HCT116 (cell line): Measurements from ENCODE around the gene RAD51C. TPM values are rescaled to one million over a fixed set of nuclear protein-coding genes. Genes with fewer than 3 reads are reported as not detected.

Experiments
- ATAC-seq: fragments of 200-7000 bp; cut with Tn5 transposase; 2 replicates; pipeline ENCODE4 v1.9.1; 2020; ENCODE audit warnings: mild to moderate bottlenecking, moderate library complexity
- BruUV-seq: library from RNA; stranded (reverse); fragments of 400-500 nt; replicated peaks from 2 replicates; lab custom pipeline; 2021; lab: Mats Ljungman, UMichigan
- CTCF ChIA-PET: fragments of 300-600 bp; sonication (Branson Sonifier 250); formaldehyde crosslinking; loops from one replicate; lab custom pipeline; 2021; ENCODE audit warnings: antibody characterized with exemption; lab: Charles Lee
- POLR2A ChIA-PET: fragments of 300-600, 350-600 bp; sonication (Branson Sonifier 250); formaldehyde crosslinking; loops from one replicate; lab custom pipeline; 2021; ENCODE audit warnings: antibody characterized with exemption; lab: Charles Lee
- RAD21 ChIA-PET, 2 experiments: fragments of 300-600 bp; sonication (Branson Sonifier 250); formaldehyde crosslinking; loops; one replicate each; lab custom pipeline; 2023; ENCODE audit warnings: low total read pairs in 2 of 2; ENCODE audit not compliant: uncharacterized antibody in 2 of 2, unreplicated experiment in 2 of 2, low non-redundant PET in 1 of 2; lab: Charles Lee
- DNase-seq: peaks from one replicate; pipeline ENCODE4 v3.0.0-alpha.2; 2010; ENCODE audit warnings: low read depth, low spot score
- H2AFZ ChIP-seq: fragments of 200-600 bp; shearing (Covaris generic), sonication (generic); 2 replicates; pipeline ENCODE4 v1.6.1; 2017; ENCODE audit warnings: low read depth, mixed run types, mixed read lengths, antibody characterized with exemption, low read length; ENCODE audit not compliant: poor library complexity, severe bottlenecking
- H3K27ac ChIP-seq: 2 replicates; pipeline ENCODE4 v1.5.1; 2012; ENCODE audit warnings: low read depth, low read length
- H3K27me3 ChIP-seq: fragments of 200-600 bp; sonication (generic); 2 replicates; pipeline ENCODE4 v1.6.1; 2016; ENCODE audit warnings: mixed run types, low read length, mixed read lengths; ENCODE audit not compliant: insufficient read depth
- H3K36me3 ChIP-seq, 2 experiments: fragments of 200-500 bp in 1 of 2; fragments of 200-600 bp in 1 of 2; sonication (Bioruptor generic) in 1 of 2; sonication (generic) in 1 of 2; 2 replicates each; pipeline versions ENCODE4 v1.5.1 to v1.6.1; 2014 to 2016; ENCODE audit warnings: low read length in 2 of 2, inconsistent platforms in 1 of 2, mixed read lengths in 1 of 2, mixed run types in 1 of 2; ENCODE audit not compliant: insufficient read depth in 2 of 2, control insufficient read depth in 1 of 2
- H3K4me1 ChIP-seq, 2 experiments: fragments of 200-600 bp in 1 of 2; sonication (generic) in 1 of 2; 2 replicates each; pipeline versions ENCODE4 v1.5.1 to v1.6.1; 2012 to 2017; ENCODE audit warnings: low read length in 2 of 2, inconsistent platforms in 1 of 2, mild to moderate bottlenecking in 1 of 2, mixed read lengths in 1 of 2, mixed run types in 1 of 2, moderate library complexity in 1 of 2; ENCODE audit not compliant: insufficient read depth in 2 of 2, control insufficient read depth in 1 of 2
- H3K4me2 ChIP-seq: fragments of 200-600 bp; sonication (generic); 2 replicates; pipeline ENCODE4 v1.6.1; 2017; ENCODE audit warnings: mixed run types, low read length, mixed read lengths
- H3K4me3 ChIP-seq, 2 experiments: fragments of 200-600 bp in 1 of 2; sonication (generic) in 1 of 2; replicated peaks in 1 of 2; 2 replicates each; pipeline ENCODE4 v1.5.1; 2011 to 2016; ENCODE audit warnings: low read length in 2 of 2, control low read depth in 1 of 2, low read depth in 1 of 2, mild to moderate bottlenecking in 1 of 2, mixed read lengths in 1 of 2, mixed run types in 1 of 2
- H3K79me2 ChIP-seq: fragments of 200-600 bp; sonication (generic); 2 replicates; pipeline ENCODE4 v1.6.1; 2017; ENCODE audit warnings: mild to moderate bottlenecking, mixed run types, low read length, moderate library complexity, mixed read lengths; ENCODE audit not compliant: insufficient read depth
- H3K9ac ChIP-seq: fragments of 200-600 bp; sonication (generic); 2 replicates; pipeline ENCODE4 v1.6.1; 2016; ENCODE audit warnings: low read length, mixed read lengths
- H3K9me2 ChIP-seq: fragments of 200-600 bp; sonication (generic), shearing (Covaris generic); 2 replicates; pipeline ENCODE4 v1.6.1; 2017; ENCODE audit warnings: mixed run types, mild to moderate bottlenecking, moderate library complexity; ENCODE audit not compliant: insufficient read depth
- H3K9me3 ChIP-seq, 2 experiments: fragments of 200-500 bp in 1 of 2; fragments of 200-600 bp in 1 of 2; sonication (Bioruptor generic) in 1 of 2; sonication (generic) in 1 of 2; 2 replicates each; pipeline ENCODE4 v1.6.1; 2014 to 2017; ENCODE audit warnings: low read length in 2 of 2, mixed read lengths in 2 of 2, inconsistent platforms in 1 of 2, low read depth in 1 of 2, mild to moderate bottlenecking in 1 of 2, mixed run types in 1 of 2, moderate library complexity in 1 of 2; ENCODE audit not compliant: control insufficient read depth in 1 of 2, insufficient read depth in 1 of 2
- H4K20me1 ChIP-seq: fragments of 200-600 bp; sonication (generic), shearing (Covaris generic); 2 replicates; pipeline ENCODE4 v1.6.1; 2017; ENCODE audit warnings: mixed run types, mild to moderate bottlenecking, moderate library complexity; ENCODE audit not compliant: insufficient read depth
- CEBPB ChIP-seq: IDR thresholded peaks from 2 replicates; pipeline ENCODE4 v1.6.1; 2012; ENCODE audit warnings: low read depth
- CTCF ChIP-seq, 3 experiments: fragments of 200-600 bp in 1 of 3; sonication (generic) in 1 of 3; IDR thresholded peaks in 2 of 3; conservative IDR thresholded peaks in 1 of 3; 2 replicates each; pipeline ENCODE4 v1.5.1; 2012 to 2017; ENCODE audit warnings: low read depth in 2 of 3, low read length in 2 of 3, antibody characterized with exemption in 1 of 3, borderline replicate concordance in 1 of 3, control low read depth in 1 of 3, mild to moderate bottlenecking in 1 of 3, mixed read lengths in 1 of 3, mixed run types in 1 of 3, moderate library complexity in 1 of 3; ENCODE audit not compliant: insufficient read depth in 1 of 3
- ELF1 ChIP-seq: IDR thresholded peaks from 2 replicates; pipeline ENCODE4 v1.6.1; 2012; ENCODE audit warnings: low read depth, borderline replicate concordance
- EZH2 ChIP-seq: fragments of 200-600 bp; sonication (generic); IDR thresholded peaks from 2 replicates; pipeline ENCODE4 v1.6.1; 2017; ENCODE audit warnings: antibody characterized with exemption, mixed run types
- EZH2phosphoT487 ChIP-seq: fragments of 200-600 bp; IDR thresholded peaks from 2 replicates; pipeline ENCODE4 v1.6.1; 2018; ENCODE audit warnings: antibody characterized with exemption, borderline replicate concordance
- POLR2A ChIP-seq: IDR thresholded peaks from 2 replicates; pipeline ENCODE4 v1.7.0; 2011; ENCODE audit warnings: borderline replicate concordance; ENCODE audit not compliant: insufficient read depth, insufficient read length; ENCODE audit errors: extremely low read depth
- POLR2AphosphoS5 ChIP-seq: IDR thresholded peaks from 2 replicates; pipeline ENCODE4 v1.6.1; 2011; ENCODE audit warnings: mild to moderate bottlenecking, low read depth, low read length, moderate library complexity
- SP1 ChIP-seq: IDR thresholded peaks from 2 replicates; pipeline ENCODE4 v1.6.1; 2012; ENCODE audit warnings: low read depth
- SRF ChIP-seq: IDR thresholded peaks from 2 replicates; pipeline ENCODE4 v1.6.1; 2012; ENCODE audit warnings: low read depth
- TCF7L2 ChIP-seq: IDR thresholded peaks from 2 replicates; pipeline ENCODE4 v1.7.0; 2011; ENCODE audit warnings: borderline replicate concordance, inconsistent platforms; ENCODE audit not compliant: insufficient read depth, insufficient read length; ENCODE audit errors: extremely low read depth
- ZBTB33 ChIP-seq: IDR thresholded peaks from 2 replicates; pipeline ENCODE4 v1.6.1; 2011; ENCODE audit warnings: mild to moderate bottlenecking, low read length, moderate library complexity; ENCODE audit not compliant: insufficient replicate concordance; ENCODE audit errors: extremely low read depth
- ZFX ChIP-seq: fragments of 450-650 bp; IDR thresholded peaks from 2 replicates; pipeline ENCODE4 v1.6.1; 2017
- ZNF274 ChIP-seq: fragments of 200-500 bp; sonication (Bioruptor generic); IDR thresholded peaks from 2 replicates; pipeline ENCODE4 v1.6.1; 2014; ENCODE audit warnings: mild to moderate bottlenecking, low read depth, low read length, inconsistent platforms
- intact Hi-C: fragments of 100-400 bp; cut with micrococcal nuclease; formaldehyde crosslinking; loops from 2 replicates; pipeline ENCODE4 v1.10.0; 2022
- total RNA-seq: library from RNA; stranded (reverse); gene quantifications from one replicate; pipeline ENCODE4 v1.2.1, GENCODE V29; 2021; ENCODE audit not compliant: unreplicated experiment
- TF ChIP-seq, protein P1 (sequence below): IDR thresholded peaks from 2 replicates; pipeline ENCODE4 v1.6.1; 2012
- TF ChIP-seq, protein P2 (sequence below): IDR thresholded peaks from 2 replicates; pipeline ENCODE4 v1.6.1; 2012; ENCODE audit warnings: low read depth

The RAD51C gene
- total RNA-seq, 1 experiment from 2014 or later: 94.9 TPM

- no TSS peak for BruUV-seq
- TF ChIP-seq POLR2A (no peak), ZBTB33 (no peak), EZH2 (no peak), CTCF (IDR thresholded peaks at IDR 0.05 in 2 of 3, conservative IDR thresholded peaks at IDR 0.05 in 1 of 3; ENCODE audit: borderline replicate concordance in 1 of 3, insufficient read depth in 1 of 3, low read depth in 2 of 3, low read length in 2 of 3) (no peak), ZFX (no peak), SP1 (no peak), SRF (no peak), CEBPB (no peak), TCF7L2 (no peak), POLR2AphosphoS5 (no peak), ZNF274 (no peak), EZH2phosphoT487 (no peak), ELF1 (no peak)
- TF ChIP-seq, protein P1, sequence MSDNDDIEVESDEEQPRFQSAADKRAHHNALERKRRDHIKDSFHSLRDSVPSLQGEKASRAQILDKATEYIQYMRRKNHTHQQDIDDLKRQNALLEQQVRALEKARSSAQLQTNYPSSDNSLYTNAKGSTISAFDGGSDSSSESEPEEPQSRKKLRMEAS: no peak
- TF ChIP-seq, protein P2, sequence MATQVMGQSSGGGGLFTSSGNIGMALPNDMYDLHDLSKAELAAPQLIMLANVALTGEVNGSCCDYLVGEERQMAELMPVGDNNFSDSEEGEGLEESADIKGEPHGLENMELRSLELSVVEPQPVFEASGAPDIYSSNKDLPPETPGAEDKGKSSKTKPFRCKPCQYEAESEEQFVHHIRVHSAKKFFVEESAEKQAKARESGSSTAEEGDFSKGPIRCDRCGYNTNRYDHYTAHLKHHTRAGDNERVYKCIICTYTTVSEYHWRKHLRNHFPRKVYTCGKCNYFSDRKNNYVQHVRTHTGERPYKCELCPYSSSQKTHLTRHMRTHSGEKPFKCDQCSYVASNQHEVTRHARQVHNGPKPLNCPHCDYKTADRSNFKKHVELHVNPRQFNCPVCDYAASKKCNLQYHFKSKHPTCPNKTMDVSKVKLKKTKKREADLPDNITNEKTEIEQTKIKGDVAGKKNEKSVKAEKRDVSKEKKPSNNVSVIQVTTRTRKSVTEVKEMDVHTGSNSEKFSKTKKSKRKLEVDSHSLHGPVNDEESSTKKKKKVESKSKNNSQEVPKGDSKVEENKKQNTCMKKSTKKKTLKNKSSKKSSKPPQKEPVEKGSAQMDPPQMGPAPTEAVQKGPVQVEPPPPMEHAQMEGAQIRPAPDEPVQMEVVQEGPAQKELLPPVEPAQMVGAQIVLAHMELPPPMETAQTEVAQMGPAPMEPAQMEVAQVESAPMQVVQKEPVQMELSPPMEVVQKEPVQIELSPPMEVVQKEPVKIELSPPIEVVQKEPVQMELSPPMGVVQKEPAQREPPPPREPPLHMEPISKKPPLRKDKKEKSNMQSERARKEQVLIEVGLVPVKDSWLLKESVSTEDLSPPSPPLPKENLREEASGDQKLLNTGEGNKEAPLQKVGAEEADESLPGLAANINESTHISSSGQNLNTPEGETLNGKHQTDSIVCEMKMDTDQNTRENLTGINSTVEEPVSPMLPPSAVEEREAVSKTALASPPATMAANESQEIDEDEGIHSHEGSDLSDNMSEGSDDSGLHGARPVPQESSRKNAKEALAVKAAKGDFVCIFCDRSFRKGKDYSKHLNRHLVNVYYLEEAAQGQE: no peak
- intact Hi-C loops: no loop called here
- Histone ChIP-seq H3K9me3 (no peaks in the 10 kb centered on the region; a peak in 1 of 4 replicates), H3K27ac (no peak overlapping the region), H2AFZ (no peak overlapping the region), H3K9me2 (no peaks in the 10 kb centered on the region), H3K4me1 (peaks cover 21 to 33% of the 10 kb centered on the region in 2 experiments), H3K4me3 (no peak overlapping the region), H3K4me2 (no peak overlapping the region), H4K20me1 (no peaks in the 10 kb centered on the region), H3K9ac (no peak overlapping the region), H3K27me3 (no peaks in the 10 kb centered on the region), H3K36me3 (no peaks in the 10 kb centered on the region), H3K79me2 (no peaks in the 10 kb centered on the region)
- ChIA-PET POLR2A (interaction anchor here (1.1 to 8.6 kb wide), 3 partner anchors 17 to 32 kb away, joined by 3 to 338 read pairs (median 83); partner anchors contain the start of gene RAD51C), RAD21 (no interaction called here), CTCF (no interaction called here)
- ATAC-seq (no peak), DNase-seq (no peak)
Measured at GRCh38 chr17:58660621-58661020, 31.8 kb upstream of the RAD51C start.
